Body of pancreas (tissue), 4 donors: ENCODE measurements around the gene PPARA.

Experiments used
- POLR2A ChIP-seq, 3 donors: fragments of 450-650 bp; IDR thresholded peaks; one replicate each; pipeline ENCODE4 v1.6.1; 2016; ENCODE audit warnings: antibody characterized with exemption in 3 of 3, mild to moderate bottlenecking in 2 of 3
- TF ChIP-seq, protein P1 (sequence below), 7 experiments: fragments of 450-650 bp in 4 of 7; fragments of 200-600 bp in 3 of 7; sonication (generic) in 3 of 7; IDR thresholded peaks; one replicate each; pipeline ENCODE4 v1.5.1; 2016 to 2019; ENCODE audit warnings: antibody characterized with exemption in 7 of 7

DNA sequence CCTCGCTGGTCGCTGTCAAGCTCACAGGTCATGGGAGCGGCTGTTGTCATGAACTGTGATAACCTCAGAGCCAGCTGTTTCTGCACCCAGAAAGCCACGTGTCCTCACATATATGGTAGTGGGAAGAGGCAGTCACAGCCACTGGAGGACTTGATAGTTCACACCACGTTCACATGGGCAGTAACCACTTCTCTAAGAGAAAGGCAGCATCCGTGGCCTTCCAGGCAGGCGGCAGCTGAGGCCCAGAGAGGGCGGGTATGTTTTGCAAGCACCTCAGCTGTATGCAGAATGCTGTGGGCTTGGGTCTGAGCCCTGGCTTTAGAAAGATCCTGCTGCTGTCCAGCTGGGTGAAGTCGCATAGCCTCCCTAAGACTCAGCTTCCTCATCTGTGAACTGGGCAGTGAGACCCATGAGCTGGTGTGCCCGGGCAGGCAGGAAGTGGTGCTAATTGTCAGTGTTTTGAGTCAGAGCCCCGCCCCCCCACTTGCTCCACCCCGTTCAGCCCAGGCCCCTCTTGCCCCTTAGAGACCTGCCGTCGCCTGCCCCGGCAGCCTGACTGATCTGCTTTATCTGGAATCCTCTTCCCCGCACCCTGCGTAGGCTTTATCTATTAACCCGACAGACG is 130.8 kb downstream of the PPARA start:
- no peak for TF ChIP-seq POLR2A (IDR thresholded peaks at IDR 0.05)
- TF ChIP-seq, protein P1, sequence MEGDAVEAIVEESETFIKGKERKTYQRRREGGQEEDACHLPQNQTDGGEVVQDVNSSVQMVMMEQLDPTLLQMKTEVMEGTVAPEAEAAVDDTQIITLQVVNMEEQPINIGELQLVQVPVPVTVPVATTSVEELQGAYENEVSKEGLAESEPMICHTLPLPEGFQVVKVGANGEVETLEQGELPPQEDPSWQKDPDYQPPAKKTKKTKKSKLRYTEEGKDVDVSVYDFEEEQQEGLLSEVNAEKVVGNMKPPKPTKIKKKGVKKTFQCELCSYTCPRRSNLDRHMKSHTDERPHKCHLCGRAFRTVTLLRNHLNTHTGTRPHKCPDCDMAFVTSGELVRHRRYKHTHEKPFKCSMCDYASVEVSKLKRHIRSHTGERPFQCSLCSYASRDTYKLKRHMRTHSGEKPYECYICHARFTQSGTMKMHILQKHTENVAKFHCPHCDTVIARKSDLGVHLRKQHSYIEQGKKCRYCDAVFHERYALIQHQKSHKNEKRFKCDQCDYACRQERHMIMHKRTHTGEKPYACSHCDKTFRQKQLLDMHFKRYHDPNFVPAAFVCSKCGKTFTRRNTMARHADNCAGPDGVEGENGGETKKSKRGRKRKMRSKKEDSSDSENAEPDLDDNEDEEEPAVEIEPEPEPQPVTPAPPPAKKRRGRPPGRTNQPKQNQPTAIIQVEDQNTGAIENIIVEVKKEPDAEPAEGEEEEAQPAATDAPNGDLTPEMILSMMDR (IDR thresholded peaks at IDR 0.05): no peak
